ENCODE measurements around the gene APBA1.

DNA sequence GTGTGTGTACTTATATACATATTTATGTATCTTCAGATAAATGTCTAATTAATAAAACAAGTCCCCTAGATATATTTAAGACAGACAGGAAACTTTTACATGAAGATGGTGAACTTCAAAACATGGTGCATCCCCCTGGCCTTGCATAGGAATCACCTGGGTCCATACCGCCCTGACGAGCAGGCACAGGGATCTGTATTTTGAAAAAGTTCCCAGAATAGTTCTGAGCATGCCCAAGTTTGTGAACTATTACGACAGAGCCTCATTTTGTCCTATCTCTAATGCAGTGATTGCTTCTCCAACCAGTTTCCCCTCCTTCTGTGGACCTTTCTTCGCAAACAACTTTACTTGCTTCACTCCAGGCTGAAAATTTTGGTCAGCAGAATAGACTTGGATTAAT, 98.1 kb downstream of the APBA1 start:
- no peak for TF ChIP-seq POLR2AphosphoS5 (IDR thresholded peaks at IDR 0.05; ENCODE audit: low read depth, low read length)
- no peak for TF ChIP-seq POLR2A (IDR thresholded peaks at IDR 0.05; ENCODE audit: low read depth, low read length)
- TF ChIP-seq TAF1 (IDR thresholded peaks at IDR 0.05; ENCODE audit: low read depth, low read length): no peak
- no peak for TF ChIP-seq SPI1 (IDR thresholded peaks at IDR 0.05; ENCODE audit: low read depth, low read length)
- TF ChIP-seq PAX5 (IDR thresholded peaks at IDR 0.05; ENCODE audit: insufficient read depth, low read length, severe bottlenecking): no peak
